ENCODE measurements around the gene TASP1. TPM values are rescaled to one million over a fixed set of nuclear protein-coding genes. Genes with fewer than 3 reads are reported as not detected.

Gene TASP1
- total RNA-seq: 9.8 and 10.8 TPM in 2 replicates

GRCh38 chr20:13638496-13639149, at the start of gene TASP1:
Gene TASP1 (minus strand): TSS chr20:13638932. CDS start chr20:13630078, 8,854 bp downstream.

Other genes with a start within 250 kb of the TASP1 start
- 19.7 and 22.7 TPM in 2 replicates for gene ESF1, start 146.0 kb upstream of the TASP1 start, total RNA-seq
- gene NDUFAF5, start 146.1 kb upstream of the TASP1 start, total RNA-seq: 23.5 and 24.5 TPM in 2 replicates